K562 treated with DMSO at 1 percent for 4 hours (cell line): ENCODE results near the gene TMEM151B. TPM values are rescaled to one million over a fixed set of nuclear protein-coding genes. Genes with fewer than 3 reads are reported as not detected.

Experiments used
- total RNA-seq: library from RNA; unstranded; fragments of 300-600 nt; gene quantifications from 2 replicates; pipeline ENCODE4 v1.2.3, GENCODE V29; 2022; ENCODE audit not compliant: insufficient read depth

TMEM151B gene
- total RNA-seq: not detected in 2 replicates

GRCh38 chr6:44269921-44270525 lies at the start of gene TMEM151B:
TMEM151B (plus strand) TSS chr6:44270450; CDS start chr6:44270743, 293 bp downstream.

GRCh38 chr6:44223319-44224028 lies 46.8 kb upstream of the TMEM151B start, which contains the start of gene SLC29A1:
SLC29A1 (plus strand) TSS chr6:44223595; CDS start chr6:44227314, 3,719 bp downstream.

GRCh38 chr6:44246663-44247337 lies 23.4 kb upstream of the TMEM151B start, which contains the start of gene HSP90AB1:
HSP90AB1 (plus strand) TSS chr6:44247101; CDS start chr6:44248630, 1,529 bp downstream.

GRCh38 chr6:44257025-44257752 lies 13.1 kb upstream of the TMEM151B start, which contains the start of gene SLC35B2:
SLC35B2 (minus strand) TSS chr6:44257528; CDS start chr6:44257410, 118 bp downstream.

GRCh38 chr6:44265007-44265721 lies 5.1 kb upstream of the TMEM151B start, which contains the start of gene NFKBIE:
NFKBIE (minus strand) TSS chr6:44265551; CDS start chr6:44265346, 205 bp downstream.

GRCh38 chr6:44312901-44313788 lies 42.9 kb downstream of the TMEM151B start, which contains the start of gene AARS2:
AARS2 (minus strand) TSS chr6:44313347; CDS start chr6:44313323, 24 bp downstream.

GRCh38 chr6:44342489-44342888 lies 72.2 kb downstream of the TMEM151B start, which contains the start of gene SPATS1:
SPATS1 (plus strand) TSS chr6:44342650; CDS start chr6:44343096, 446 bp downstream.

Other genes with a start within 250 kb of the TMEM151B start
- 95.2 and 107 TPM in 2 replicates for gene MRPL14, start 143.0 kb upstream of the TMEM151B start, total RNA-seq
- gene TMEM63B, start 142.9 kb upstream of the TMEM151B start, total RNA-seq: 34.8 and 50.7 TPM in 2 replicates
- 0.51 TPM in 1 of 2 replicates, not detected in the other for gene CAPN11, start 111.6 kb upstream of the TMEM151B start, total RNA-seq
- not detected in 2 replicates for gene MYMX, start 53.5 kb upstream of the TMEM151B start, total RNA-seq
- 110 and 130 TPM in 2 replicates for gene SLC29A1, start 46.9 kb upstream of the TMEM151B start, total RNA-seq
- gene HSP90AB1, start 23.3 kb upstream of the TMEM151B start, total RNA-seq: 1,233 and 1,422 TPM in 2 replicates
- 78.1 and 85.6 TPM in 2 replicates for gene SLC35B2, start 12.9 kb upstream of the TMEM151B start, total RNA-seq
- 26.9 and 27.2 TPM in 2 replicates for gene NFKBIE, start 4.9 kb upstream of the TMEM151B start, total RNA-seq
- gene AARS2, start 42.9 kb downstream of the TMEM151B start, total RNA-seq: 12.3 and 13.6 TPM in 2 replicates
- gene SPATS1, start 72.2 kb downstream of the TMEM151B start, total RNA-seq: not detected in 2 replicates
- 18.5 and 19.3 TPM in 2 replicates for gene CDC5L, start 117.3 kb downstream of the TMEM151B start, total RNA-seq